Prostate gland (tissue), 2 donors: ENCODE measurements around the gene FOXRED2. TPM values are rescaled to one million over a fixed set of nuclear protein-coding genes. Genes with fewer than 3 reads are reported as not detected.
"Not testable (repeated sequence)": the region's sequence is repeated elsewhere in the genome, so short reads cannot be mapped to it uniquely, and the experiment has no call there.

Experiments
- DNase-seq: peaks from one replicate; pipeline ENCODE4 v3.0.0-alpha.2; 2019; ENCODE audit warnings: low spot score
- H3K27ac ChIP-seq, 2 donors: fragments of 200-600 bp; sonication (generic); 2 replicates each; pipeline ENCODE4 v1.5.1; 2017 to 2019
- H3K27me3 ChIP-seq: fragments of 200-600 bp; sonication (generic); replicated peaks from 2 replicates; pipeline ENCODE4 v1.5.1; 2019; ENCODE audit not compliant: insufficient read depth
- H3K36me3 ChIP-seq, 2 donors: fragments of 200-600 bp; sonication (generic); 1 replicate in 1 of 2; 2 replicates in 1 of 2; pipeline versions ENCODE4 v1.5.1 to v1.8.1; 2017 to 2019
- H3K4me1 ChIP-seq: fragments of 200-600 bp; sonication (generic); replicated peaks from 2 replicates; pipeline ENCODE4 v1.5.1; 2019
- H3K4me3 ChIP-seq, 2 donors: fragments of 200-600 bp; sonication (generic); 2 replicates each; pipeline ENCODE4 v1.5.1; 2017 to 2019
- H3K9me3 ChIP-seq: fragments of 200-600 bp; sonication (generic); 2 replicates; pipeline ENCODE4 v1.5.1; 2017
- CTCF ChIP-seq, 4 experiments: fragments of 200-600 bp in 2 of 4; fragments of 450-650 bp in 2 of 4; sonication (generic) in 2 of 4; IDR thresholded peaks; 1 replicate in 3 of 4; 2 replicates in 1 of 4; pipeline ENCODE4 v1.5.1; 2016 to 2019; ENCODE audit warnings: antibody characterized with exemption in 4 of 4, mild to moderate bottlenecking in 2 of 4, moderate library complexity in 2 of 4
- POLR2A ChIP-seq: fragments of 450-650 bp; IDR thresholded peaks from one replicate; pipeline ENCODE4 v1.6.1; 2016; ENCODE audit warnings: antibody characterized with exemption, mild to moderate bottlenecking
- POLR2AphosphoS5 ChIP-seq: sonication (generic); formaldehyde crosslinking; IDR thresholded peaks from one replicate; pipeline ENCODE4 v1.6.1; 2017; ENCODE audit warnings: antibody characterized with exemption
- WGBS: methylation state at CpG from one replicate; pipeline ENCODE4 v1.1.5; 2018; 5-methylcytosine and 5-hydroxymethylcytosine counted together
- intact Hi-C: fragments of 100-400 bp; cut with DNase I; formaldehyde crosslinking; loops from one replicate; pipeline ENCODE4 v1.14.2; 2022
- total RNA-seq, 2 donors: library from RNA; depleted of rRNA; stranded (reverse); fragments of >200 nt; gene quantifications; one replicate each; pipeline ENCODE4 v1.1.0, GENCODE V29; 2016

FOXRED2 gene
- total RNA-seq, 2 donors from 2014 or later = 24.7 to 33.7 TPM

GRCh38 chr22:36520423-36520822 lies 13.6 kb upstream of the FOXRED2 start:
- DNase-seq = no peak
- Histone ChIP-seq H3K4me3 (no peak overlapping the region), H3K4me1 (no peaks in the 10 kb centered on the region), H3K27me3 (no peaks in the 10 kb centered on the region), H3K27ac (no peak overlapping the region), H3K9me3 (no peaks in the 10 kb centered on the region), H3K36me3 (peaks cover 40 to 53% of the 10 kb centered on the region in 2 donors)
- TF ChIP-seq POLR2A (no peak), CTCF (IDR thresholded peaks at IDR 0.05) (no peak), POLR2AphosphoS5 (no peak)
- intact Hi-C loops = loop anchor here (10.0 kb wide), 2 partner anchors 244 to 1216 kb away; no protein-coding TSS in a partner anchor
- WGBS = 89% methylated on average over 3 of the region's 3 CpGs

GRCh38 chr22:36519906-36520305 lies 13.1 kb upstream of the FOXRED2 start:
- not testable (repeated sequence) for H3K4me1 ChIP-seq, H3K27me3 ChIP-seq, DNase-seq, H3K4me3 ChIP-seq, H3K27ac ChIP-seq, H3K9me3 ChIP-seq
- peaks cover 44 to 52% of the 10 kb centered on the region in 2 donors for H3K36me3 ChIP-seq
- WGBS = 87% methylated on average over 2 of the region's 2 CpGs
- intact Hi-C loops = loop anchor here (10.0 kb wide), 2 partner anchors 245 to 1215 kb away; no protein-coding TSS in a partner anchor

- no peak for DNase-seq
- no peak for TF ChIP-seq CTCF (IDR thresholded peaks at IDR 0.05)
- no peak for TF ChIP-seq POLR2AphosphoS5
- no peak for TF ChIP-seq POLR2A
- H3K4me3 ChIP-seq = no peak overlapping the region
- intact Hi-C loops = no loop called here
- WGBS = 91% methylated on average over 1 of the region's 1 CpG
- no peak overlapping the region for H3K27ac ChIP-seq
- peaks cover 40 to 48% of the 10 kb centered on the region in 2 donors for H3K36me3 ChIP-seq
- no peaks in the 10 kb centered on the region for H3K9me3 ChIP-seq
- H3K27me3 ChIP-seq = no peaks in the 10 kb centered on the region
- H3K4me1 ChIP-seq = no peaks in the 10 kb centered on the region
Measured at GRCh38 chr22:36514766-36515165, 7.9 kb upstream of the FOXRED2 start.

GRCh38 chr22:36512991-36513390 lies 6.2 kb upstream of the FOXRED2 start:
- intact Hi-C loops = no loop called here
- Histone ChIP-seq H3K27ac (no peak overlapping the region), H3K27me3 (no peaks in the 10 kb centered on the region), H3K36me3 (peaks cover 26 to 34% of the 10 kb centered on the region in 2 donors), H3K9me3 (no peaks in the 10 kb centered on the region), H3K4me1 (no peaks in the 10 kb centered on the region), H3K4me3 (no peak overlapping the region)
- DNase-seq = no peak
- 83% methylated on average over 4 of the region's 4 CpGs for WGBS
- TF ChIP-seq CTCF (IDR thresholded peaks at IDR 0.05) (no peak), POLR2A (no peak), POLR2AphosphoS5 (no peak)

GRCh38 chr22:36512333-36512732 lies 5.5 kb upstream of the FOXRED2 start:
- TF ChIP-seq CTCF (IDR thresholded peaks at IDR 0.05) (no peak), POLR2A (no peak), POLR2AphosphoS5 (no peak)
- WGBS = 96% methylated on average over 8 of the region's 8 CpGs
- H3K9me3 ChIP-seq = no peaks in the 10 kb centered on the region
- DNase-seq = no peak
- no peak overlapping the region for H3K27ac ChIP-seq
- no peaks in the 10 kb centered on the region for H3K4me1 ChIP-seq
- H3K4me3 ChIP-seq = no peak overlapping the region
- H3K36me3 ChIP-seq = peaks cover 26 to 28% of the 10 kb centered on the region in 2 donors
- intact Hi-C loops = no loop called here
- H3K27me3 ChIP-seq = no peaks in the 10 kb centered on the region
